H1 (cell line): ENCODE measurements around the gene SLC8A1. TPM values are rescaled to one million over a fixed set of nuclear protein-coding genes. Genes with fewer than 3 reads are reported as not detected.

Experiments
- KDM4A ChIP-seq: IDR thresholded peaks from one replicate; pipeline ENCODE4 v1.7.1; 2012; ENCODE audit warnings: low read depth, mild to moderate bottlenecking, moderate library complexity, low read length, inconsistent platforms; ENCODE audit not compliant: severe bottlenecking
- RNF2 ChIP-seq: fragments of 200-900, 300-1000 bp; sonication (generic); IDR thresholded peaks from 2 replicates; pipeline ENCODE4 v1.7.1; 2016; ENCODE audit warnings: borderline replicate concordance, low read depth, mild to moderate bottlenecking, antibody characterized with exemption, low read length; ENCODE audit not compliant: poor library complexity, severe bottlenecking; ENCODE audit errors: missing control alignments
- TCF12 ChIP-seq: IDR thresholded peaks from 2 replicates; pipeline ENCODE4 v1.6.1; 2011; ENCODE audit warnings: low read depth, mild to moderate bottlenecking, low read length
- polyA plus RNA-seq, 7 experiments: library from polyadenylated mRNA; depleted of rRNA in 3 of 7; stranded (reverse) in 5 of 7; unstranded in 2 of 7; fragments of >200 nt in 5 of 7; fragments of 200-250 nt in 2 of 7; gene quantifications; 1 replicate in 5 of 7; 2 replicates in 1 of 7; 4 replicates in 1 of 7; pipeline versions ENCODE4 v1.2.1 to v1.2.3, GENCODE V29; 2011 to 2013; ENCODE audit warnings: missing spikeins in 2 of 7, mixed read lengths in 2 of 7
- total RNA-seq: library from RNA; stranded (reverse); fragmentation: NEBNext Ultra II Directional; extraction: Animal tissue kit (Norgen Biotek cat#: 25700); gene quantifications from 2 replicates; pipeline ENCODE4 v1.2.1, GENCODE V29; 2021
- TF ChIP-seq, protein P1 (sequence below): fragments of 300-600 bp; sonication (generic); IDR thresholded peaks from 2 replicates; pipeline ENCODE4 v1.7.1; 2012; ENCODE audit warnings: low read length, moderate library complexity, mild to moderate bottlenecking, inconsistent platforms; ENCODE audit not compliant: insufficient replicate concordance

Gene SLC8A1
- total and polyA plus RNA-seq, 2 of the 8 experiments (the other 6 are each of a cell fraction or from before 2014, with no cell fraction given), result 0.68 to 3.6 TPM

GRCh38 chr2:40394597-40394996 is 57.3 kb downstream of the SLC8A1 start (continued):
- TF ChIP-seq, protein P1, sequence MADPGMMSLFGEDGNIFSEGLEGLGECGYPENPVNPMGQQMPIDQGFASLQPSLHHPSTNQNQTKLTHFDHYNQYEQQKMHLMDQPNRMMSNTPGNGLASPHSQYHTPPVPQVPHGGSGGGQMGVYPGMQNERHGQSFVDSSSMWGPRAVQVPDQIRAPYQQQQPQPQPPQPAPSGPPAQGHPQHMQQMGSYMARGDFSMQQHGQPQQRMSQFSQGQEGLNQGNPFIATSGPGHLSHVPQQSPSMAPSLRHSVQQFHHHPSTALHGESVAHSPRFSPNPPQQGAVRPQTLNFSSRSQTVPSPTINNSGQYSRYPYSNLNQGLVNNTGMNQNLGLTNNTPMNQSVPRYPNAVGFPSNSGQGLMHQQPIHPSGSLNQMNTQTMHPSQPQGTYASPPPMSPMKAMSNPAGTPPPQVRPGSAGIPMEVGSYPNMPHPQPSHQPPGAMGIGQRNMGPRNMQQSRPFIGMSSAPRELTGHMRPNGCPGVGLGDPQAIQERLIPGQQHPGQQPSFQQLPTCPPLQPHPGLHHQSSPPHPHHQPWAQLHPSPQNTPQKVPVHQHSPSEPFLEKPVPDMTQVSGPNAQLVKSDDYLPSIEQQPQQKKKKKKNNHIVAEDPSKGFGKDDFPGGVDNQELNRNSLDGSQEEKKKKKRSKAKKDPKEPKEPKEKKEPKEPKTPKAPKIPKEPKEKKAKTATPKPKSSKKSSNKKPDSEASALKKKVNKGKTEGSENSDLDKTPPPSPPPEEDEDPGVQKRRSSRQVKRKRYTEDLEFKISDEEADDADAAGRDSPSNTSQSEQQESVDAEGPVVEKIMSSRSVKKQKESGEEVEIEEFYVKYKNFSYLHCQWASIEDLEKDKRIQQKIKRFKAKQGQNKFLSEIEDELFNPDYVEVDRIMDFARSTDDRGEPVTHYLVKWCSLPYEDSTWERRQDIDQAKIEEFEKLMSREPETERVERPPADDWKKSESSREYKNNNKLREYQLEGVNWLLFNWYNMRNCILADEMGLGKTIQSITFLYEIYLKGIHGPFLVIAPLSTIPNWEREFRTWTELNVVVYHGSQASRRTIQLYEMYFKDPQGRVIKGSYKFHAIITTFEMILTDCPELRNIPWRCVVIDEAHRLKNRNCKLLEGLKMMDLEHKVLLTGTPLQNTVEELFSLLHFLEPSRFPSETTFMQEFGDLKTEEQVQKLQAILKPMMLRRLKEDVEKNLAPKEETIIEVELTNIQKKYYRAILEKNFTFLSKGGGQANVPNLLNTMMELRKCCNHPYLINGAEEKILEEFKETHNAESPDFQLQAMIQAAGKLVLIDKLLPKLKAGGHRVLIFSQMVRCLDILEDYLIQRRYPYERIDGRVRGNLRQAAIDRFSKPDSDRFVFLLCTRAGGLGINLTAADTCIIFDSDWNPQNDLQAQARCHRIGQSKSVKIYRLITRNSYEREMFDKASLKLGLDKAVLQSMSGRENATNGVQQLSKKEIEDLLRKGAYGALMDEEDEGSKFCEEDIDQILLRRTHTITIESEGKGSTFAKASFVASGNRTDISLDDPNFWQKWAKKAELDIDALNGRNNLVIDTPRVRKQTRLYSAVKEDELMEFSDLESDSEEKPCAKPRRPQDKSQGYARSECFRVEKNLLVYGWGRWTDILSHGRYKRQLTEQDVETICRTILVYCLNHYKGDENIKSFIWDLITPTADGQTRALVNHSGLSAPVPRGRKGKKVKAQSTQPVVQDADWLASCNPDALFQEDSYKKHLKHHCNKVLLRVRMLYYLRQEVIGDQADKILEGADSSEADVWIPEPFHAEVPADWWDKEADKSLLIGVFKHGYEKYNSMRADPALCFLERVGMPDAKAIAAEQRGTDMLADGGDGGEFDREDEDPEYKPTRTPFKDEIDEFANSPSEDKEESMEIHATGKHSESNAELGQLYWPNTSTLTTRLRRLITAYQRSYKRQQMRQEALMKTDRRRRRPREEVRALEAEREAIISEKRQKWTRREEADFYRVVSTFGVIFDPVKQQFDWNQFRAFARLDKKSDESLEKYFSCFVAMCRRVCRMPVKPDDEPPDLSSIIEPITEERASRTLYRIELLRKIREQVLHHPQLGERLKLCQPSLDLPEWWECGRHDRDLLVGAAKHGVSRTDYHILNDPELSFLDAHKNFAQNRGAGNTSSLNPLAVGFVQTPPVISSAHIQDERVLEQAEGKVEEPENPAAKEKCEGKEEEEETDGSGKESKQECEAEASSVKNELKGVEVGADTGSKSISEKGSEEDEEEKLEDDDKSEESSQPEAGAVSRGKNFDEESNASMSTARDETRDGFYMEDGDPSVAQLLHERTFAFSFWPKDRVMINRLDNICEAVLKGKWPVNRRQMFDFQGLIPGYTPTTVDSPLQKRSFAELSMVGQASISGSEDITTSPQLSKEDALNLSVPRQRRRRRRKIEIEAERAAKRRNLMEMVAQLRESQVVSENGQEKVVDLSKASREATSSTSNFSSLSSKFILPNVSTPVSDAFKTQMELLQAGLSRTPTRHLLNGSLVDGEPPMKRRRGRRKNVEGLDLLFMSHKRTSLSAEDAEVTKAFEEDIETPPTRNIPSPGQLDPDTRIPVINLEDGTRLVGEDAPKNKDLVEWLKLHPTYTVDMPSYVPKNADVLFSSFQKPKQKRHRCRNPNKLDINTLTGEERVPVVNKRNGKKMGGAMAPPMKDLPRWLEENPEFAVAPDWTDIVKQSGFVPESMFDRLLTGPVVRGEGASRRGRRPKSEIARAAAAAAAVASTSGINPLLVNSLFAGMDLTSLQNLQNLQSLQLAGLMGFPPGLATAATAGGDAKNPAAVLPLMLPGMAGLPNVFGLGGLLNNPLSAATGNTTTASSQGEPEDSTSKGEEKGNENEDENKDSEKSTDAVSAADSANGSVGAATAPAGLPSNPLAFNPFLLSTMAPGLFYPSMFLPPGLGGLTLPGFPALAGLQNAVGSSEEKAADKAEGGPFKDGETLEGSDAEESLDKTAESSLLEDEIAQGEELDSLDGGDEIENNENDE, result no peak
- TF ChIP-seq KDM4A (no peak), TCF12 (no peak), RNF2 (no peak)
